Endothelial cell of umbilical vein (primary cell): ENCODE data around the gene PLCXD3. TPM values are rescaled to one million over a fixed set of nuclear protein-coding genes. Genes with fewer than 3 reads are reported as not detected.

Source experiments
- BruUV-seq: library from RNA; stranded (reverse); fragments of 400-500 nt; replicated peaks from 2 replicates; lab custom pipeline; 2021; lab: Mats Ljungman, UMichigan
- CTCF ChIA-PET: fragments of 300-600, 350-600 bp; sonication (Branson Sonifier 250); formaldehyde crosslinking; loops from one replicate; lab custom pipeline; 2021; ENCODE audit warnings: antibody characterized with exemption, inconsistent platforms; lab: Charles Lee
- POLR2A ChIA-PET: fragments of 300-600, 350-600 bp; sonication (Branson Sonifier 250); formaldehyde crosslinking; loops from one replicate; lab custom pipeline; 2021; ENCODE audit warnings: antibody characterized with exemption, inconsistent platforms; lab: Charles Lee
- DNase-seq: peaks from one replicate; pipeline ENCODE4 v3.0.0-alpha.2; 2011; ENCODE audit warnings: low read depth, low spot score
- FAIRE-seq: peaks from 2 replicates; lab custom pipeline; 2011; peaks lifted over from hg19 to GRCh38; lab: Jason Lieb, UNC
- H2AFZ ChIP-seq: 2 replicates; pipeline ENCODE4 v1.6.0; 2012; ENCODE audit warnings: low read depth, low read length, control low read depth, inconsistent platforms
- H3K27ac ChIP-seq: 2 replicates; pipeline ENCODE4 v1.5.1; 2011; ENCODE audit warnings: low read depth, mild to moderate bottlenecking, control low read depth, low read length, moderate library complexity; ENCODE audit not compliant: insufficient read depth
- H3K27me3 ChIP-seq, 2 experiments: 2 replicates each; pipeline versions ENCODE4 v1.6.0 to v1.6.1; 2011; ENCODE audit warnings: low read length in 2 of 2, mixed read lengths in 1 of 2; ENCODE audit not compliant: control insufficient read depth in 2 of 2, insufficient read depth in 2 of 2
- H3K36me3 ChIP-seq, 2 experiments: 2 replicates in 1 of 2; 3 replicates in 1 of 2; pipeline ENCODE4 v1.5.1; 2011; ENCODE audit warnings: low read length in 2 of 2, mild to moderate bottlenecking in 1 of 2, moderate library complexity in 1 of 2; ENCODE audit not compliant: control insufficient read depth in 2 of 2, insufficient read depth in 2 of 2; ENCODE audit errors: extremely low read depth in 1 of 2
- H3K4me1 ChIP-seq: 3 replicates; pipeline ENCODE4 v1.5.1; 2011; ENCODE audit warnings: mild to moderate bottlenecking, low read length; ENCODE audit not compliant: control insufficient read depth, insufficient read depth; ENCODE audit errors: extremely low read depth
- H3K4me2 ChIP-seq: 2 replicates; pipeline ENCODE4 v1.6.1; 2011; ENCODE audit warnings: low read length, control low read depth, mixed read lengths; ENCODE audit not compliant: insufficient read depth
- H3K4me3 ChIP-seq, 3 experiments: fragments of 200-600 bp in 1 of 3; sonication (generic), shearing (Covaris generic) in 1 of 3; replicated peaks in 1 of 3; 2 replicates each; pipeline ENCODE4 v1.5.1; 2011 to 2016; ENCODE audit warnings: control low read depth in 3 of 3, low read length in 3 of 3, mild to moderate bottlenecking in 2 of 3, inconsistent platforms in 1 of 3, low read depth in 1 of 3, moderate library complexity in 1 of 3; ENCODE audit not compliant: insufficient read depth in 1 of 3
- H3K79me2 ChIP-seq: 2 replicates; pipeline ENCODE4 v1.6.0; 2012; ENCODE audit warnings: low read length, inconsistent platforms; ENCODE audit not compliant: control insufficient read depth, insufficient read depth
- H3K9ac ChIP-seq: replicated peaks from 2 replicates; pipeline ENCODE3; 2011; ENCODE audit warnings: low read length, control low read depth; ENCODE audit not compliant: insufficient read depth; ENCODE audit errors: extremely low read depth
- H3K9me1 ChIP-seq: replicated peaks from 3 replicates; pipeline ENCODE4 v1.6.0; 2011; ENCODE audit warnings: mild to moderate bottlenecking, low read length; ENCODE audit not compliant: control insufficient read depth, insufficient read depth; ENCODE audit errors: extremely low read depth
- H3K9me3 ChIP-seq: replicated peaks from 2 replicates; pipeline ENCODE4 v1.5.1; 2012; ENCODE audit warnings: low read length, inconsistent platforms; ENCODE audit not compliant: control insufficient read depth, insufficient read depth
- H4K20me1 ChIP-seq: replicated peaks from 2 replicates; pipeline ENCODE3; 2011; ENCODE audit warnings: mild to moderate bottlenecking, low read length; ENCODE audit not compliant: control insufficient read depth, insufficient read depth; ENCODE audit errors: extremely low read depth
- EZH2 ChIP-seq: IDR thresholded peaks from 2 replicates; pipeline ENCODE4 v1.6.1; 2012; ENCODE audit warnings: borderline replicate concordance, low read depth, mild to moderate bottlenecking, moderate library complexity, low read length, inconsistent platforms; ENCODE audit not compliant: severe bottlenecking
- FOS ChIP-seq: IDR thresholded peaks from 2 replicates; pipeline ENCODE4 v1.6.1; 2011; ENCODE audit warnings: mild to moderate bottlenecking, low read length, moderate library complexity, borderline replicate concordance; ENCODE audit not compliant: insufficient read depth
- GATA2 ChIP-seq: IDR thresholded peaks from 2 replicates; pipeline ENCODE4 v1.7.0; 2011; ENCODE audit warnings: low read depth, mild to moderate bottlenecking, moderate library complexity, mixed read lengths, low read length; ENCODE audit not compliant: insufficient read length, insufficient read depth
- JUN ChIP-seq: IDR thresholded peaks from 2 replicates; pipeline ENCODE4 v1.6.1; 2011; ENCODE audit warnings: borderline replicate concordance, low read depth; ENCODE audit not compliant: insufficient read length, insufficient read depth
- MYC ChIP-seq: IDR thresholded peaks from one replicate; pipeline ENCODE4 v1.6.1; 2011; ENCODE audit warnings: mild to moderate bottlenecking, low read depth, low read length
- POLR2A ChIP-seq: IDR thresholded peaks from 2 replicates; pipeline ENCODE4 v1.6.1; 2012; ENCODE audit warnings: low read depth, mild to moderate bottlenecking, control low read depth, low read length
- POLR2AphosphoS5 ChIP-seq: IDR thresholded peaks from 2 replicates; pipeline ENCODE4 v1.6.1; 2012; ENCODE audit warnings: low read depth, mild to moderate bottlenecking, control low read depth, low read length, moderate library complexity; ENCODE audit not compliant: insufficient read depth
- dilution Hi-C: fragments of 300-500 bp; cut with MboI; formaldehyde crosslinking; loops from one replicate; pipeline ENCODE4 v1.15.0; 2019; ENCODE audit warnings: low sequenced_read_pairs; ENCODE audit not compliant: extremely low pct_ligation_motif_present
- intact Hi-C: fragments of 100-400 bp; cut with micrococcal nuclease; formaldehyde crosslinking; loops from one replicate; pipeline ENCODE4 v1.10.0; 2022
- polyA plus RNA-seq, 4 experiments: library from polyadenylated mRNA; depleted of rRNA in 3 of 4; stranded (reverse) in 3 of 4; unstranded in 1 of 4; fragments of >200 nt; gene quantifications; 2 replicates each; pipeline versions ENCODE4 v1.2.1 to v1.2.3, GENCODE V29; 2011 to 2012; ENCODE audit warnings: missing spikeins in 1 of 4
- total RNA-seq: library from RNA; stranded (reverse); gene quantifications from 2 replicates; pipeline ENCODE4 v1.2.3, GENCODE V29; 2021
- TF ChIP-seq, protein P1 (sequence below): IDR thresholded peaks from 2 replicates; pipeline ENCODE4 v1.6.1; 2011; ENCODE audit not compliant: insufficient read depth, insufficient read length
- TF ChIP-seq, protein P2 (sequence below), 2 donors: IDR thresholded peaks; 1 replicate in 1 of 2; 2 replicates in 1 of 2; pipeline ENCODE4 v1.5.1; 2011; ENCODE audit warnings: low read length in 2 of 2, mild to moderate bottlenecking in 2 of 2, moderate library complexity in 2 of 2, control low read depth in 1 of 2, inconsistent platforms in 1 of 2, low read depth in 1 of 2; ENCODE audit not compliant: insufficient read depth in 1 of 2; ENCODE audit errors: extremely low read depth in 1 of 2

PLCXD3 gene
- total and polyA plus RNA-seq, 2 donors (not counting 3 experiments of a cell fraction or from before 2014, with no cell fraction given): not detected

GRCh38 chr5:41312066-41312465 is 198.3 kb downstream of the PLCXD3 start:
- intact Hi-C loops (no loop called here), dilution Hi-C loops (no loop called here)
- no peaks in the 10 kb centered on the region for H3K27me3 ChIP-seq
- TF ChIP-seq EZH2 (no peak), POLR2AphosphoS5 (no peak), JUN (no peak), MYC (no peak), POLR2A (no peak), FOS (no peak), GATA2 (no peak)
- TF ChIP-seq, protein P1, sequence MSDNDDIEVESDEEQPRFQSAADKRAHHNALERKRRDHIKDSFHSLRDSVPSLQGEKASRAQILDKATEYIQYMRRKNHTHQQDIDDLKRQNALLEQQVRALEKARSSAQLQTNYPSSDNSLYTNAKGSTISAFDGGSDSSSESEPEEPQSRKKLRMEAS: no peak
- TF ChIP-seq, protein P2, sequence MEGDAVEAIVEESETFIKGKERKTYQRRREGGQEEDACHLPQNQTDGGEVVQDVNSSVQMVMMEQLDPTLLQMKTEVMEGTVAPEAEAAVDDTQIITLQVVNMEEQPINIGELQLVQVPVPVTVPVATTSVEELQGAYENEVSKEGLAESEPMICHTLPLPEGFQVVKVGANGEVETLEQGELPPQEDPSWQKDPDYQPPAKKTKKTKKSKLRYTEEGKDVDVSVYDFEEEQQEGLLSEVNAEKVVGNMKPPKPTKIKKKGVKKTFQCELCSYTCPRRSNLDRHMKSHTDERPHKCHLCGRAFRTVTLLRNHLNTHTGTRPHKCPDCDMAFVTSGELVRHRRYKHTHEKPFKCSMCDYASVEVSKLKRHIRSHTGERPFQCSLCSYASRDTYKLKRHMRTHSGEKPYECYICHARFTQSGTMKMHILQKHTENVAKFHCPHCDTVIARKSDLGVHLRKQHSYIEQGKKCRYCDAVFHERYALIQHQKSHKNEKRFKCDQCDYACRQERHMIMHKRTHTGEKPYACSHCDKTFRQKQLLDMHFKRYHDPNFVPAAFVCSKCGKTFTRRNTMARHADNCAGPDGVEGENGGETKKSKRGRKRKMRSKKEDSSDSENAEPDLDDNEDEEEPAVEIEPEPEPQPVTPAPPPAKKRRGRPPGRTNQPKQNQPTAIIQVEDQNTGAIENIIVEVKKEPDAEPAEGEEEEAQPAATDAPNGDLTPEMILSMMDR (IDR thresholded peaks at IDR 0.05; ENCODE audit: extremely low read depth in 1 of 2, insufficient read depth in 1 of 2, low read depth in 1 of 2, low read length in 2 of 2): no peak
- H3K9me1 ChIP-seq: no peaks in the 10 kb centered on the region
- H3K4me1 ChIP-seq: no peaks in the 10 kb centered on the region
- no peak overlapping the region for H2AFZ ChIP-seq
- no peak overlapping the region for H3K27ac ChIP-seq
- BruUV-seq: no TSS peak
- no peaks in the 10 kb centered on the region for H3K36me3 ChIP-seq
- POLR2A ChIA-PET: no interaction called here
- no peak overlapping the region for H3K4me2 ChIP-seq
- no peaks in the 10 kb centered on the region for H3K79me2 ChIP-seq
- CTCF ChIA-PET: no interaction called here
- no peak overlapping the region for H3K9ac ChIP-seq
- H3K4me3 ChIP-seq: no peak overlapping the region
- DNase-seq (no peak), FAIRE-seq (no peak)
- H4K20me1 ChIP-seq: no peaks in the 10 kb centered on the region
- no peaks in the 10 kb centered on the region for H3K9me3 ChIP-seq
